HepG2 (cell line): ENCODE data around the gene EPB41L2. TPM values are rescaled to one million over a fixed set of nuclear protein-coding genes. Genes with fewer than 3 reads are reported as not detected.

Source experiments
- ATAD3A ChIP-seq: sonication (generic); formaldehyde crosslinking; IDR thresholded peaks from 2 replicates; pipeline ENCODE4 v1.4.0; 2020; ENCODE audit warnings: missing genetic modification reagents
- BORCS8-MEF2B ChIP-seq: sonication (generic); formaldehyde crosslinking; IDR thresholded peaks from 2 replicates; pipeline ENCODE4 v1.8.0; 2022; ENCODE audit warnings: mild to moderate bottlenecking, missing genetic modification reagents
- FOXK2 ChIP-seq: fragments of 450-650 bp; IDR thresholded peaks from 2 replicates; pipeline ENCODE4 v1.6.1; 2016
- FOXO1 ChIP-seq: sonication (generic); formaldehyde crosslinking; IDR thresholded peaks from 2 replicates; pipeline ENCODE4 v1.4.0; 2020; ENCODE audit warnings: missing genetic modification reagents
- GFI1 ChIP-seq: sonication (generic); formaldehyde crosslinking; IDR thresholded peaks from 2 replicates; pipeline ENCODE4 v1.5.0; 2020; ENCODE audit warnings: missing genetic modification reagents, mild to moderate bottlenecking, borderline replicate concordance
- HOXD1 ChIP-seq: sonication (generic); formaldehyde crosslinking; IDR thresholded peaks from 2 replicates; pipeline ENCODE4 v1.5.0; 2020; ENCODE audit warnings: missing genetic modification reagents
- KLF13 ChIP-seq: sonication (generic); formaldehyde crosslinking; IDR thresholded peaks from 2 replicates; pipeline ENCODE4 v1.4.0; 2020; ENCODE audit warnings: mild to moderate bottlenecking, missing genetic modification reagents
- MAFK ChIP-seq, 2 experiments: IDR thresholded peaks in 1 of 2; conservative IDR thresholded peaks in 1 of 2; 2 replicates each; pipeline ENCODE4 v1.6.1; 2011; ENCODE audit warnings: improper control_type of control experiment in 2 of 2, low read length in 2 of 2
- NCOR1 ChIP-seq: fragments of 200-600 bp; sonication (generic); IDR thresholded peaks from 2 replicates; pipeline ENCODE4 v1.7.0; 2017; ENCODE audit warnings: antibody characterized with exemption, low read length, borderline replicate concordance
- PITX1 ChIP-seq: sonication (generic); formaldehyde crosslinking; IDR thresholded peaks from 2 replicates; pipeline ENCODE4 v1.5.1; 2020; ENCODE audit warnings: mild to moderate bottlenecking, missing genetic modification reagents
- POGZ ChIP-seq: sonication (generic); formaldehyde crosslinking; IDR thresholded peaks from 2 replicates; pipeline ENCODE4 v1.4.0; 2020; ENCODE audit warnings: mild to moderate bottlenecking, missing genetic modification reagents
- PRPF4 ChIP-seq: fragments of 200-400 bp; formaldehyde crosslinking; IDR thresholded peaks from 2 replicates; pipeline ENCODE4 v1.6.1; 2016; ENCODE audit warnings: low read length, low read depth; ENCODE audit not compliant: poor library complexity, severe bottlenecking
- RFXANK ChIP-seq: IDR thresholded peaks from 2 replicates; pipeline ENCODE4 v1.6.1; 2016
- STAG1 ChIP-seq: sonication (generic); formaldehyde crosslinking; IDR thresholded peaks from 2 replicates; pipeline ENCODE4 v1.4.0; 2020; ENCODE audit warnings: missing genetic modification reagents
- U2AF1 ChIP-seq: fragments of 200-400 bp; formaldehyde crosslinking; optimal IDR thresholded peaks from 2 replicates; pipeline ENCODE3; 2017; ENCODE audit warnings: mild to moderate bottlenecking, low read depth, low read length
- ZNF430 ChIP-seq: sonication (generic); formaldehyde crosslinking; IDR thresholded peaks from 2 replicates; pipeline ENCODE4 v1.9.0; 2021; ENCODE audit warnings: mild to moderate bottlenecking, missing genetic modification reagents
- ZNF891 ChIP-seq: sonication (generic); formaldehyde crosslinking; IDR thresholded peaks from 2 replicates; pipeline ENCODE4 v1.5.0; 2020; ENCODE audit warnings: mild to moderate bottlenecking, missing genetic modification reagents
- polyA plus RNA-seq, 8 experiments: library from polyadenylated mRNA; depleted of rRNA in 3 of 8; stranded (reverse) in 7 of 8; unstranded in 1 of 8; fragments of >200 nt; fragmentation: Illumina TruSeq in 4 of 8; extraction: Trizol in 4 of 8; gene quantifications; 2 replicates each; pipeline versions ENCODE4 v1.2.1 to v1.2.3, GENCODE V29; 2011 to 2016; ENCODE audit warnings: low read depth in 4 of 8, missing spikeins in 1 of 8, mixed read lengths in 1 of 8; ENCODE audit not compliant: insufficient read depth in 1 of 8
- total RNA-seq, 5 experiments: library from RNA; depleted of rRNA; stranded (reverse); fragments of >200 nt; fragmentation: Illumina TruSeq; extraction: Trizol; gene quantifications; 2 replicates each; pipeline ENCODE4 v1.2.3, GENCODE V29; 2016; ENCODE audit warnings: low read depth in 1 of 5
- TF ChIP-seq, protein P1 (sequence below): sonication (generic); formaldehyde crosslinking; IDR thresholded peaks from 2 replicates; pipeline ENCODE4 v1.5.1; 2020; ENCODE audit warnings: missing genetic modification reagents, mild to moderate bottlenecking, borderline replicate concordance
- TF ChIP-seq, protein P2 (sequence below): fragments of 450-650 bp; IDR thresholded peaks from 2 replicates; pipeline ENCODE4 v1.6.1; 2016
- TF ChIP-seq, protein P3 (sequence below): sonication (generic); formaldehyde crosslinking; IDR thresholded peaks from 2 replicates; pipeline ENCODE4 v1.5.1; 2020; ENCODE audit warnings: mild to moderate bottlenecking, missing genetic modification reagents, moderate library complexity
- TF ChIP-seq, protein P4 (sequence below): sonication (generic); formaldehyde crosslinking; IDR thresholded peaks from 2 replicates; pipeline ENCODE4 v1.4.0; 2020; ENCODE audit warnings: missing genetic modification reagents

The EPB41L2 gene
- total and polyA plus RNA-seq, 2 of the 13 experiments (the other 11 are each of a cell fraction or from before 2014, with no cell fraction given): 41.7 to 56.4 TPM

DNA sequence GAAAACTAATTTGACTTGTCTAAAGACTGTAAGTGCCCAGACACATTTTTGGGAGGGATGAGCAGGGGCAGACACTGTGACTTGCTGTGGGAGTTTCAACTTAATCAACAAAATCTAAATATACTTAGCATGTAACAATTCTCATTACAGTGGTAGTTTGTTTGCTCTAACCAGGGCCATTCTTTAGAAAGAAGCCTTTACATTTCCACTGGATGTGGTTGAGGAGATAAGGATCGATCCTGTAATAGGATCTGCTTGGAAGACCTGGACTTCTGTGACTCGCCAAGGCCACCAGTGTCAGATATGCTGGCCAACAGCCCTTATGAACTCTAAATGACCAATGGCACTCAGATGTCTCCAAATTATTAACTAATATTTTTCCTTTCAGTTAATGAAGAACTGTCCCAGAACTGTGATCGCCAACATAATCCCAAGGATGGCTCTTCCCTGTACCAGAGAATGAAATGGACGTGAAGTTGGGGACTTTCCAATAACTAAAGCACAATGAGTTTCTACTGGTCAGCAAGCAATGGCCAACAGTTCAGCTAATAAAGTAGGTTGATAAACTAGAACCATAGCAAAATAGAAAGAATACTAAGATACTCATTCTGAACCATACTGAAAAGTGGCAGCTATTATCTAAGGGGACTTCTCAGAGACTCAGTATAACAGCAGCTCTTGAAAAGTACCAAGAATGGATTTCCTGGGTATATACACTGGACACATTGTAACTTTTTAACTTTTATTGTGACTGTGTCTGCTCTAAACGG lies 228.4 kb downstream of the EPB41L2 start (continued):
- TF ChIP-seq, protein P1, sequence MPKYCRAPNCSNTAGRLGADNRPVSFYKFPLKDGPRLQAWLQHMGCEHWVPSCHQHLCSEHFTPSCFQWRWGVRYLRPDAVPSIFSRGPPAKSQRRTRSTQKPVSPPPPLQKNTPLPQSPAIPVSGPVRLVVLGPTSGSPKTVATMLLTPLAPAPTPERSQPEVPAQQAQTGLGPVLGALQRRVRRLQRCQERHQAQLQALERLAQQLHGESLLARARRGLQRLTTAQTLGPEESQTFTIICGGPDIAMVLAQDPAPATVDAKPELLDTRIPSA (CRISPR knock-in tag): 0 out of 2 replicates have a peak, but pooled peaks have one; percentile 44
- TF ChIP-seq PRPF4: no peak
- peak; percentile 37; the same call in 1 of the 2 replicates for TF ChIP-seq GFI1 (CRISPR knock-in tag)
- 0 out of 2 replicates have a peak, but pooled peaks have one; percentile 35 for TF ChIP-seq HOXD1 (CRISPR knock-in tag)
- peak; percentile 1; the same call in 1 of the 2 replicates for TF ChIP-seq STAG1 (CRISPR knock-in tag)
- no peak for TF ChIP-seq ZNF891 (CRISPR knock-in tag)
- no peak for TF ChIP-seq ATAD3A (CRISPR knock-in tag)
- TF ChIP-seq PITX1 (CRISPR knock-in tag): peak; percentile 75
- no peak for TF ChIP-seq U2AF1
- TF ChIP-seq NCOR1: peak; percentile 29; the same call in 1 of the 2 replicates
- peak; percentile 96 for TF ChIP-seq POGZ (CRISPR knock-in tag)
- TF ChIP-seq, protein P2, sequence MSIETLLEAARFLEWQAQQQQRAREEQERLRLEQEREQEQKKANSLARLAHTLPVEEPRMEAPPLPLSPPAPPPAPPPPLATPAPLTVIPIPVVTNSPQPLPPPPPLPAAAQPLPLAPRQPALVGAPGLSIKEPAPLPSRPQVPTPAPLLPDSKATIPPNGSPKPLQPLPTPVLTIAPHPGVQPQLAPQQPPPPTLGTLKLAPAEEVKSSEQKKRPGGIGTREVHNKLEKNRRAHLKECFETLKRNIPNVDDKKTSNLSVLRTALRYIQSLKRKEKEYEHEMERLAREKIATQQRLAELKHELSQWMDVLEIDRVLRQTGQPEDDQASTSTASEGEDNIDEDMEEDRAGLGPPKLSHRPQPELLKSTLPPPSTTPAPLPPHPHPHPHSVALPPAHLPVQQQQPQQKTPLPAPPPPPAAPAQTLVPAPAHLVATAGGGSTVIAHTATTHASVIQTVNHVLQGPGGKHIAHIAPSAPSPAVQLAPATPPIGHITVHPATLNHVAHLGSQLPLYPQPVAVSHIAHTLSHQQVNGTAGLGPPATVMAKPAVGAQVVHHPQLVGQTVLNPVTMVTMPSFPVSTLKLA: no peak
- TF ChIP-seq BORCS8-MEF2B (CRISPR knock-in tag): no peak
- TF ChIP-seq MAFK (conservative IDR thresholded peaks at IDR 0.05 in 1 of 2, IDR thresholded peaks at IDR 0.05 in 1 of 2; ENCODE audit: low read length in 2 of 2): no peak
- no peak for TF ChIP-seq RFXANK (CRISPR knock-in tag)
- TF ChIP-seq, protein P3, sequence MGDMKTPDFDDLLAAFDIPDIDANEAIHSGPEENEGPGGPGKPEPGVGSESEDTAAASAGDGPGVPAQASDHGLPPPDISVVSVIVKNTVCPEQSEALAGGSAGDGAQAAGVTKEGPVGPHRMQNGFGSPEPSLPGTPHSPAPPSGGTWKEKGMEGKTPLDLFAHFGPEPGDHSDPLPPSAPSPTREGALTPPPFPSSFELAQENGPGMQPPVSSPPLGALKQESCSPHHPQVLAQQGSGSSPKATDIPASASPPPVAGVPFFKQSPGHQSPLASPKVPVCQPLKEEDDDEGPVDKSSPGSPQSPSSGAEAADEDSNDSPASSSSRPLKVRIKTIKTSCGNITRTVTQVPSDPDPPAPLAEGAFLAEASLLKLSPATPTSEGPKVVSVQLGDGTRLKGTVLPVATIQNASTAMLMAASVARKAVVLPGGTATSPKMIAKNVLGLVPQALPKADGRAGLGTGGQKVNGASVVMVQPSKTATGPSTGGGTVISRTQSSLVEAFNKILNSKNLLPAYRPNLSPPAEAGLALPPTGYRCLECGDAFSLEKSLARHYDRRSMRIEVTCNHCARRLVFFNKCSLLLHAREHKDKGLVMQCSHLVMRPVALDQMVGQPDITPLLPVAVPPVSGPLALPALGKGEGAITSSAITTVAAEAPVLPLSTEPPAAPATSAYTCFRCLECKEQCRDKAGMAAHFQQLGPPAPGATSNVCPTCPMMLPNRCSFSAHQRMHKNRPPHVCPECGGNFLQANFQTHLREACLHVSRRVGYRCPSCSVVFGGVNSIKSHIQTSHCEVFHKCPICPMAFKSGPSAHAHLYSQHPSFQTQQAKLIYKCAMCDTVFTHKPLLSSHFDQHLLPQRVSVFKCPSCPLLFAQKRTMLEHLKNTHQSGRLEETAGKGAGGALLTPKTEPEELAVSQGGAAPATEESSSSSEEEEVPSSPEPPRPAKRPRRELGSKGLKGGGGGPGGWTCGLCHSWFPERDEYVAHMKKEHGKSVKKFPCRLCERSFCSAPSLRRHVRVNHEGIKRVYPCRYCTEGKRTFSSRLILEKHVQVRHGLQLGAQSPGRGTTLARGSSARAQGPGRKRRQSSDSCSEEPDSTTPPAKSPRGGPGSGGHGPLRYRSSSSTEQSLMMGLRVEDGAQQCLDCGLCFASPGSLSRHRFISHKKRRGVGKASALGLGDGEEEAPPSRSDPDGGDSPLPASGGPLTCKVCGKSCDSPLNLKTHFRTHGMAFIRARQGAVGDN: no peak
- no peak for TF ChIP-seq ZNF430
- TF ChIP-seq KLF13: no peak
- TF ChIP-seq FOXK2: no peak
- TF ChIP-seq, protein P4, sequence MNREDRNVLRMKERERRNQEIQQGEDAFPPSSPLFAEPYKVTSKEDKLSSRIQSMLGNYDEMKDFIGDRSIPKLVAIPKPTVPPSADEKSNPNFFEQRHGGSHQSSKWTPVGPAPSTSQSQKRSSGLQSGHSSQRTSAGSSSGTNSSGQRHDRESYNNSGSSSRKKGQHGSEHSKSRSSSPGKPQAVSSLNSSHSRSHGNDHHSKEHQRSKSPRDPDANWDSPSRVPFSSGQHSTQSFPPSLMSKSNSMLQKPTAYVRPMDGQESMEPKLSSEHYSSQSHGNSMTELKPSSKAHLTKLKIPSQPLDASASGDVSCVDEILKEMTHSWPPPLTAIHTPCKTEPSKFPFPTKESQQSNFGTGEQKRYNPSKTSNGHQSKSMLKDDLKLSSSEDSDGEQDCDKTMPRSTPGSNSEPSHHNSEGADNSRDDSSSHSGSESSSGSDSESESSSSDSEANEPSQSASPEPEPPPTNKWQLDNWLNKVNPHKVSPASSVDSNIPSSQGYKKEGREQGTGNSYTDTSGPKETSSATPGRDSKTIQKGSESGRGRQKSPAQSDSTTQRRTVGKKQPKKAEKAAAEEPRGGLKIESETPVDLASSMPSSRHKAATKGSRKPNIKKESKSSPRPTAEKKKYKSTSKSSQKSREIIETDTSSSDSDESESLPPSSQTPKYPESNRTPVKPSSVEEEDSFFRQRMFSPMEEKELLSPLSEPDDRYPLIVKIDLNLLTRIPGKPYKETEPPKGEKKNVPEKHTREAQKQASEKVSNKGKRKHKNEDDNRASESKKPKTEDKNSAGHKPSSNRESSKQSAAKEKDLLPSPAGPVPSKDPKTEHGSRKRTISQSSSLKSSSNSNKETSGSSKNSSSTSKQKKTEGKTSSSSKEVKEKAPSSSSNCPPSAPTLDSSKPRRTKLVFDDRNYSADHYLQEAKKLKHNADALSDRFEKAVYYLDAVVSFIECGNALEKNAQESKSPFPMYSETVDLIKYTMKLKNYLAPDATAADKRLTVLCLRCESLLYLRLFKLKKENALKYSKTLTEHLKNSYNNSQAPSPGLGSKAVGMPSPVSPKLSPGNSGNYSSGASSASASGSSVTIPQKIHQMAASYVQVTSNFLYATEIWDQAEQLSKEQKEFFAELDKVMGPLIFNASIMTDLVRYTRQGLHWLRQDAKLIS (CRISPR knock-in tag): no peak
- TF ChIP-seq FOXO1 (CRISPR knock-in tag): 0 out of 2 replicates have a peak, but pooled peaks have one; percentile 48
